Tibial artery (tissue), 4 donors: ENCODE data around the gene MRPL16.
A peak's percentile ranks its signal among the peaks of the same experiment; 100 is the strongest.

Source experiments
- DNase-seq, 2 donors: peaks; one replicate each; pipeline ENCODE4 v3.0.0-alpha.2; 2019
- H3K27ac ChIP-seq, 2 donors: fragments of 200-600 bp; sonication (generic) in 1 of 2; 1 replicate in 1 of 2; 2 replicates in 1 of 2; pipeline ENCODE4 v1.5.1; 2018 to 2019; ENCODE audit warnings: mild to moderate bottlenecking in 1 of 2
- H3K27me3 ChIP-seq, 2 donors: fragments of 200-600 bp; sonication (generic) in 1 of 2; one replicate each; pipeline versions ENCODE4 v1.5.1 to v1.6.0; 2016 to 2019
- H3K36me3 ChIP-seq, 3 donors: fragments of 200-600 bp; sonication (generic) in 2 of 3; one replicate each; pipeline ENCODE4 v1.5.1; 2016 to 2019; ENCODE audit warnings: mild to moderate bottlenecking in 2 of 3
- H3K4me1 ChIP-seq, 4 donors: fragments of 200-600 bp; sonication (generic) in 2 of 4; 1 replicate in 3 of 4; 2 replicates in 1 of 4; pipeline ENCODE4 v1.5.1; 2016 to 2019
- H3K4me3 ChIP-seq, 2 donors: fragments of 200-600 bp; sonication (generic) in 1 of 2; 1 replicate in 1 of 2; 2 replicates in 1 of 2; pipeline ENCODE4 v1.5.1; 2018 to 2019; ENCODE audit warnings: mild to moderate bottlenecking in 2 of 2
- H3K9me3 ChIP-seq, 3 donors: fragments of 200-600 bp; sonication (generic) in 1 of 3; one replicate each; pipeline ENCODE4 v1.5.1; 2016 to 2019
- intact Hi-C: fragments of 100-400 bp; cut with DNase I; formaldehyde crosslinking; loops from one replicate; pipeline ENCODE4 v1.15.0; 2023; ENCODE audit warnings: low total_unique reads
- TF ChIP-seq, protein P1 (sequence below), 2 experiments: fragments of 200-600 bp in 1 of 2; fragments of 450-650 bp in 1 of 2; IDR thresholded peaks; one replicate each; pipeline ENCODE4 v1.5.1; 2017 to 2019; ENCODE audit warnings: antibody characterized with exemption in 2 of 2, mild to moderate bottlenecking in 1 of 2, moderate library complexity in 1 of 2

Gene MRPL16

DNA sequence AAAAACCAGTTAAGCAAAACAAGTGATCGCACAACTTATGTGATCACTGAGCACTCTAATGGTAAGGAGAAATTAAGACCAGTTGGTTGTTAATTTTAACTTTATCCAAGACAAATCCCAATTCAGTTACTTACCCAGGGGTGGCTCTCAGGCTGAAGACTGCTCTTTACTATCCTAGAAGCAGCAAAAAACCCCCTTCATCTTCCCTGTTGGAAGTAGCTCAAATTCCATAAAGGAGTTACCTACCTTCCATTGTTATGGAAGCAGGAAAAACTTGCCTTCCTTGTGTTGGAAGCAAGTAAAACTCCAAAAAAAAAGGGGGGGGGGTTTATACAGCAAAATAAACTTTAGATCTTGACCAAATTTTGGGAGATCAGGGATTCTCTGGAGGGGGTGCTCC, 5.2 kb upstream of the MRPL16 start:
- Histone ChIP-seq H3K4me1 (peaks cover 0 to 5% (median 0%) of the 10 kb centered on the region in 4 donors), H3K4me3 (no peak overlapping the region), H3K27me3 (no peaks in the 10 kb centered on the region), H3K27ac (no peak overlapping the region), H3K36me3 (no peaks in the 10 kb centered on the region), H3K9me3 (no peaks in the 10 kb centered on the region)
- intact Hi-C loops: no loop called here
- no peak for DNase-seq
- TF ChIP-seq, protein P1, sequence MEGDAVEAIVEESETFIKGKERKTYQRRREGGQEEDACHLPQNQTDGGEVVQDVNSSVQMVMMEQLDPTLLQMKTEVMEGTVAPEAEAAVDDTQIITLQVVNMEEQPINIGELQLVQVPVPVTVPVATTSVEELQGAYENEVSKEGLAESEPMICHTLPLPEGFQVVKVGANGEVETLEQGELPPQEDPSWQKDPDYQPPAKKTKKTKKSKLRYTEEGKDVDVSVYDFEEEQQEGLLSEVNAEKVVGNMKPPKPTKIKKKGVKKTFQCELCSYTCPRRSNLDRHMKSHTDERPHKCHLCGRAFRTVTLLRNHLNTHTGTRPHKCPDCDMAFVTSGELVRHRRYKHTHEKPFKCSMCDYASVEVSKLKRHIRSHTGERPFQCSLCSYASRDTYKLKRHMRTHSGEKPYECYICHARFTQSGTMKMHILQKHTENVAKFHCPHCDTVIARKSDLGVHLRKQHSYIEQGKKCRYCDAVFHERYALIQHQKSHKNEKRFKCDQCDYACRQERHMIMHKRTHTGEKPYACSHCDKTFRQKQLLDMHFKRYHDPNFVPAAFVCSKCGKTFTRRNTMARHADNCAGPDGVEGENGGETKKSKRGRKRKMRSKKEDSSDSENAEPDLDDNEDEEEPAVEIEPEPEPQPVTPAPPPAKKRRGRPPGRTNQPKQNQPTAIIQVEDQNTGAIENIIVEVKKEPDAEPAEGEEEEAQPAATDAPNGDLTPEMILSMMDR (IDR thresholded peaks at IDR 0.05): no peak

DNA sequence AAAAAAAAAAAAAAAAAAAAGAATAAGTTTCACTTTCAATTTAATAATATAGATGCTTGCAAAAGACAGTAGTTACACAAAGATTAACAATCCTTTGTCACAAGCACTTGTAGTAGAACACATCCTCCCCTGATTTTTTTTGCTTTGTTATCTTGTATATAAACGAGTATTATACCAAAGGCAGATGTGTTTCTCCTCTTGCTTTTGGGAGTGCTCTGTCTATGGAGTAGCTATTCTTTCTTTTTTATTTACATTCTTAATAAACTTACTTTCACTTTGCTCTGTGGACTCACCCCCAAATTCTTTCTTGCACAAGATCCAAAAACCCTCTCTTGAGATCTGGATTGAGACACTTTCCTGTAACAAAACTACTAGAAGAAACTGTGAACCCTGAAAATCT, 3.4 kb upstream of the MRPL16 start:
- peaks cover 0 to 16% (median 8%) of the 10 kb centered on the region in 4 donors for H3K4me1 ChIP-seq
- TF ChIP-seq, protein P1 (IDR thresholded peaks at IDR 0.05): no peak
- no peaks in the 10 kb centered on the region for H3K27me3 ChIP-seq
- H3K27ac ChIP-seq: no peak overlapping the region
- intact Hi-C loops: no loop called here
- no peak overlapping the region for H3K4me3 ChIP-seq
- H3K36me3 ChIP-seq: no peaks in the 10 kb centered on the region
- no peaks in the 10 kb centered on the region for H3K9me3 ChIP-seq
- DNase-seq: no peak

DNA sequence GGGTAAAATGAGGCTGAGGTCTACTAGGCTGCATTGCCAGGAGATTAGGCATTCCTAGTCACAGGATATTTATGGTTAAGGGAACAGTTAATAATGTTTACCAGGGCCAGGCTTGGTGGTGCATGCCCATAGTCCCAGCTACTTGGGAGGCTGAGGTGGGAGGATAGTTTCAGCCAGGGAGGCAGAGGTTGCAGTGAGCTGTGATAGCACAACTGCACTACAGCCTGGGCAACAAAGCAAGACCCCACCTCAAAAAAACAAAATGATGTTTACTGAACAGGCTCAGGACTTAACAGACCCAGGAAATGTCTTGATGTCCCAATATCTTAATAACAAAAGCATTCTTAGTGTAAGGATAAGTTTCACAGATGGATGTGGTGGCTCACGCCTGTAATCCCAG, 2.8 kb upstream of the MRPL16 start:
- Histone ChIP-seq H3K9me3 (no peaks in the 10 kb centered on the region), H3K4me1 (peaks cover 0 to 16% (median 8%) of the 10 kb centered on the region in 4 donors), H3K27ac (no peak overlapping the region), H3K36me3 (peaks cover 0 to 3% (median 0%) of the 10 kb centered on the region in 3 donors), H3K27me3 (no peaks in the 10 kb centered on the region), H3K4me3 (no peak overlapping the region)
- TF ChIP-seq, protein P1 (IDR thresholded peaks at IDR 0.05): no peak
- intact Hi-C loops: no loop called here
- DNase-seq: no peak

DNA sequence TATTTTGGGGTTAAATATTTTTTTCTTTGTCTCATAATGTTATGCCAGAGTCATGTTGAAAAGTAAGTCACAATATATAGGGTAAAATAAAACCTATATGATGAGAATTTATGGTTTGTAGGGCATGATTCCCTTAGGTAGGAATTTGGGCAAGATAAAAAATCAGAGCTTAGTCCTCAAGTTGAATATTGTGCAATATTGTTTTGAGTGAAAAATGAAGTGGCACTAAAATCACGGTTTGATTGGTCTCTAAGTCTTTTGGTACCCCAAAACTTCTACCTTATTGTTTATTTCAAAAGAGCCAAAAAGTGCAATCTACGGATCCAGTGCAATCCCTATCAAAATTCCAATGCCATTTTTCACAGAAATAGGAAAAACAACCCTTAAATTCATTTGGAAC, 1.6 kb upstream of the MRPL16 start:
- peaks cover 0 to 12% (median 11%) of the 10 kb centered on the region in 3 donors for H3K36me3 ChIP-seq
- peaks cover 0 to 16% (median 8%) of the 10 kb centered on the region in 4 donors for H3K4me1 ChIP-seq
- DNase-seq: no peak
- no peak overlapping the region for H3K27ac ChIP-seq
- H3K4me3 ChIP-seq: no peak overlapping the region
- no peaks in the 10 kb centered on the region for H3K9me3 ChIP-seq
- TF ChIP-seq, protein P1 (IDR thresholded peaks at IDR 0.05): no peak
- no peaks in the 10 kb centered on the region for H3K27me3 ChIP-seq
- intact Hi-C loops: no loop called here

DNA sequence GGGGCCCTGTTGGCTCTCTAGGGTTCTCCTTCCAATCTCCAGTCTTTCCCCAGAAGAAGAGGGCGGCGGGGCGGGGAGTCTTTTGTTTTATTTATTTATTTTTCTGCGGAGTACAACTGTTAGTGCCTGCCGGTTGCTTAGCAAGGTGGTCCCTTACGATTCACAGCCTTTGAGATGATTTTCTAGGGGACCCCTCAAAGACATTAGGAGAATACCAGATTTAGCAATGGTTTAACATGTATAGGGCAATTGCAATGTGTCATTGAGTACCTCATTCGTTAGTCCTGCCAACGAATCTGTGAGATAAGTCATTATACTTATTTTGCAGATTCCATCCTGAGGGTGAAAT, 307 bp upstream of the MRPL16 start:
- Histone ChIP-seq H3K9me3 (no peaks in the 10 kb centered on the region), H3K27me3 (no peaks in the 10 kb centered on the region), H3K4me3 (peak overlapping the region; percentile 83 to 94), H3K27ac (peak overlapping the region; percentile 85), H3K36me3 (peaks cover 8 to 25% (median 24%) of the 10 kb centered on the region in 3 donors), H3K4me1 (peaks cover 0 to 16% (median 8%) of the 10 kb centered on the region in 4 donors)
- no peak for DNase-seq
- TF ChIP-seq, protein P1 (IDR thresholded peaks at IDR 0.05): no peak
- intact Hi-C loops: no loop called here
